SJSA1 (cell line): ENCODE results near the gene RIC3. TPM values are rescaled to one million over a fixed set of nuclear protein-coding genes. Genes with fewer than 3 reads are reported as not detected.
"Not testable (repeated sequence)": the region's sequence is repeated elsewhere in the genome, so short reads cannot be mapped to it uniquely, and the experiment has no call there.

Experiments
- DNase-seq, 2 experiments: peaks; one replicate each; pipeline ENCODE4 v3.0.0-alpha.2; 2015 to 2020; ENCODE audit warnings: low spot score in 2 of 2, low read depth in 1 of 2
- H3K27ac ChIP-seq: fragments of 250-450 bp; sonication (Bioruptor Pico); 2 replicates; pipeline ENCODE4 v1.5.1; 2020; ENCODE audit warnings: mild to moderate bottlenecking, moderate library complexity
- H3K27me3 ChIP-seq: fragments of 250-450 bp; sonication (Bioruptor Pico); replicated peaks from 2 replicates; pipeline ENCODE4 v1.5.1; 2020; ENCODE audit warnings: mild to moderate bottlenecking, moderate library complexity
- H3K36me3 ChIP-seq: fragments of 250-450 bp; sonication (Bioruptor Pico); 2 replicates; pipeline ENCODE4 v1.5.1; 2020; ENCODE audit warnings: mild to moderate bottlenecking
- H3K4me1 ChIP-seq: fragments of 250-450 bp; sonication (Bioruptor Pico); replicated peaks from 2 replicates; pipeline ENCODE4 v1.6.1; 2021; ENCODE audit warnings: mild to moderate bottlenecking
- H3K4me3 ChIP-seq: fragments of 250-450 bp; sonication (Bioruptor Pico); 2 replicates; pipeline ENCODE4 v1.5.1; 2020; ENCODE audit warnings: mild to moderate bottlenecking
- H3K9me3 ChIP-seq: fragments of 250-450 bp; sonication (Bioruptor Pico); replicated peaks from 2 replicates; pipeline ENCODE4 v1.5.1; 2020; ENCODE audit warnings: mild to moderate bottlenecking
- total RNA-seq: library from RNA; depleted of rRNA; stranded (reverse); fragments of >200 nt; shearing (Covaris generic); gene quantifications from 2 replicates; pipeline ENCODE4 v1.2.3, GENCODE V29; 2014

RIC3 gene
- total RNA-seq, 1 experiment from 2014 or later, result not detected

DNA sequence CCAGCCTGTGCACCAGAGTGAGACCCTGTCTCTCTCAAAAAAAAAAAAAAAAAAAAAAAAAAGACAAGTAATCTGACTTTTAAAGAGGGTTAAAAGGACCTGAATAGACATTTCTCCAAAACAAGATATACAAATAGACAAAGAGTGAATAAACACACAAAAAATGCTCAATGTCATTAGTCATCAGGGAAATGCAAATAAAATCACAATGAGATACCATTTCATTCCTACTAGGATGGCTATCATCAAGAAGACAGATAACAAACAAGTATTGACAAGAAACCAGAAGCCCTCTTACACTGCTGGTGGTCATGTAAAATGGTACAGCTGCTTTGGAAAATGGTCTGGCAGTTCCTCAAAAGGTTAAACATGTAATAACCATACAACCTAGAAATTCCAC lies 4.1 kb downstream of the RIC3 start:
- H3K36me3 ChIP-seq, result no peaks in the 10 kb centered on the region
- no peak overlapping the region for H3K4me3 ChIP-seq
- H3K4me1 ChIP-seq, result no peaks in the 10 kb centered on the region
- no peak overlapping the region for H3K27ac ChIP-seq
- no peak for DNase-seq
- no peaks in the 10 kb centered on the region for H3K9me3 ChIP-seq
- H3K27me3 ChIP-seq, result peaks cover 7% of the 10 kb centered on the region

DNA sequence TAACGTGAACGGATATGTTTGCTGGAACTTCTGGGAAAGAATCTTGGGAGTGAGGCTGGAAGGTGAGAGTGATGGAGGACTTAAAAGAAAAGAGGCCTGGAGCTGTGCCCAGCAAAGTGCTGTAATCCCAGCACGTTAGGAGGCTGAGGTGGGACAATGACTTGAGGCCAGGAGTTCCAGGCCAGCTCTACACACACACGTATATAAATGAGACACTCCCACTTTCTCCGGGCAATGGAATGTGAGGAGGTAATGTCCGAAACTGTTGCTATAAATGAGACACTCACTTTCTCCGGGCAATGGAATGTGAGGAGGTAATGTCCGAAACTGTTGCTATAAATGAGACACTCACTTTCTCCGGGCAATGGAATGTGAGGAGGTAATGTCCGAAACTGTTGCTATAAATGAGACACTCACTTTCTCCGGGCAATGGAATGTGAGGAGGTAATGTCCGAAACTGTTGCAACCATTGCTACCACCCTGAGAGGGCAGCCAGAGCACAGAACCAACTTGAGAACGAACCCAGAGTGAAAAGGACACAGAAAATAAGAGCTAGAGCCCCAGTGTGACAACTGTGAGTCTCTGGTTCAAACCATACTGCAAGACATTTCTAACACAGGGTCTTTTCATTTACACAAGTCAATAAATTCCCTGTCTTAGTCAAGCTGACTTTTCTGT lies 7.1 kb downstream of the RIC3 start:
- not testable (repeated sequence) for H3K9me3 ChIP-seq, H3K4me1 ChIP-seq

DNA sequence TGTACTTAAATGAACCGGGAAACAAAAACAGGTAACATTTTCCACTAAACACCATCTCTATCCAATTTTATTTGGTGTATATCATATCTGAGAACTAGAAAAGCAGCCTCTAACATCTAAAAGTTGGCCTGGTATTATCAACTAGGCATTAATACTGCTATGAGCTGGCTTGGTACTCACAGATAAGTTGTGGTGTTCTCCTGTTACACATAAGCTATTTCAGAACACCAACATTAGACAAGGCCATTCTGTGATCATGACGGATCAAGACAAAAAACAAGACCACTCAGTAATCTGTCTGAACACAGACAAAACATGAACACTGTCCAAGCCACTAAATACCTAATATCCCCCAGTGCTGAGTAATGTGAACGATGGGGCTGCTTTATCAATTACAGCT lies 11.9 kb downstream of the RIC3 start:
- no peaks in the 10 kb centered on the region for H3K9me3 ChIP-seq
- H3K4me1 ChIP-seq, result no peaks in the 10 kb centered on the region
- H3K27me3 ChIP-seq, result no peaks in the 10 kb centered on the region
- no peak overlapping the region for H3K4me3 ChIP-seq
- no peak for DNase-seq
- no peaks in the 10 kb centered on the region for H3K36me3 ChIP-seq
- H3K27ac ChIP-seq, result no peak overlapping the region

More for the DNA sequence above, 7.1 kb downstream of the RIC3 start:
- DNase-seq, H3K4me3 ChIP-seq, H3K36me3 ChIP-seq, H3K27me3 ChIP-seq, H3K27ac ChIP-seq: not testable (repeated sequence)

DNA sequence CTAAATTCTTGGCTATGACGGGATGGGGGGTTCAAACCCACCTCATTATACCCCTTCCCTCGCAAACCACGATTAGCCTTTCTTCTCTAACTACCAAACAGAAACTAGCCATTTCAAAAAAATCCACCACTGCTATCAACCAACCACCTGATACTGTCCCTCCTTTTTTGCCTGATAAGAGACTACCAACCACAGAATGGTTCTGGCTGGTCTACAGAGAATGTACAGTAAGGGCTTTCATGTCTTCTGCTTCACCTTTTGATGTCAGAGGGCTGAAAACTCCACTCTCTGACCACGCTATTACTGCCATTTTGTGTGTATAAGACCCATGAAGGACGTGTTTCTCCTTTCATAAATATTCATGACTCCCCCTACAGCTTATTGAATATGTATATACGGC lies 19.1 kb downstream of the RIC3 start:
- no peak for DNase-seq
- Histone ChIP-seq H3K4me1 (no peaks in the 10 kb centered on the region), H3K36me3 (no peaks in the 10 kb centered on the region), H3K9me3 (no peaks in the 10 kb centered on the region), H3K27ac (no peak overlapping the region), H3K27me3 (no peaks in the 10 kb centered on the region), H3K4me3 (no peak overlapping the region)

DNA sequence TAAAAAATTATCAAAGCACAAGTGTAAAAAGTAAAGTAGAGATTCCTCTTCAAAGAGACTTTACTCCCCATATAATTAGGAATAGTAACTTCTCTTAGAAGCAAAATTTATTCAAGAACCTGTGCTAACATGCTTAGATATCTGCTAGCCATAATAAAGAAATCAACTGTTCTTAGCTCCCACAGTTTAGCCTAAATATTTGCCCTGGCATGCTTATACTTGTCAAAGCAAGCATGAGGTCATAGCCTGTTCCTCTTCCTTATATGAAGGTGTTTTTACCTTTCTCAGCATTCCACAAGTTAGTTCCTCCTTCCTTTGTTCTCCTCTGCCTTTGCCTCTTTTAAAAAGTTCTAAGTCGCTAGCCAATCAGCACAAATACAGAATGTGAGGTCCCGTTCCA lies 30.3 kb downstream of the RIC3 start:
- no peak for DNase-seq
- Histone ChIP-seq H3K27ac (no peak overlapping the region), H3K36me3 (no peaks in the 10 kb centered on the region), H3K4me3 (no peak overlapping the region), H3K27me3 (no peaks in the 10 kb centered on the region), H3K9me3 (no peaks in the 10 kb centered on the region), H3K4me1 (no peaks in the 10 kb centered on the region)

DNA sequence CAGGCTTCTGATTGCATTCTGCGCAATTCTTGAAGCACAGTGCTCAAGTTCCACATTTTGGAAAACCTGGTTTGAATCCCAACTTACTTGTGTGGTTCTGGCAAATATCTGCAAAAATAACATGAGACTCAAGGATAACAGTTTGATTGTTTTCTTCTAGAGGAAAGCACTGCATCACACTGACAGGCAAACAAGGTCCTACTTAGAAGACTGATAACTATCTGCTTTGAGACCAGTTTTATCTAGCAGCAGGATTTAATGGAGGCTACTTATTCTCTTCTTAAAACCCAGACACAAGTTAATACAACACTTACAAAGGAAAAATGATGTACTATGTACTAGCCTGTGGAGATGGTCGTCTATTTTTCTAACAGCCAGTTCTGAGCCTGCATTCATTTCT lies 41.4 kb downstream of the RIC3 start:
- H3K9me3 ChIP-seq, result no peaks in the 10 kb centered on the region
- no peaks in the 10 kb centered on the region for H3K36me3 ChIP-seq
- no peak overlapping the region for H3K27ac ChIP-seq
- no peaks in the 10 kb centered on the region for H3K27me3 ChIP-seq
- no peak for DNase-seq
- H3K4me3 ChIP-seq, result no peak overlapping the region
- no peaks in the 10 kb centered on the region for H3K4me1 ChIP-seq

DNA sequence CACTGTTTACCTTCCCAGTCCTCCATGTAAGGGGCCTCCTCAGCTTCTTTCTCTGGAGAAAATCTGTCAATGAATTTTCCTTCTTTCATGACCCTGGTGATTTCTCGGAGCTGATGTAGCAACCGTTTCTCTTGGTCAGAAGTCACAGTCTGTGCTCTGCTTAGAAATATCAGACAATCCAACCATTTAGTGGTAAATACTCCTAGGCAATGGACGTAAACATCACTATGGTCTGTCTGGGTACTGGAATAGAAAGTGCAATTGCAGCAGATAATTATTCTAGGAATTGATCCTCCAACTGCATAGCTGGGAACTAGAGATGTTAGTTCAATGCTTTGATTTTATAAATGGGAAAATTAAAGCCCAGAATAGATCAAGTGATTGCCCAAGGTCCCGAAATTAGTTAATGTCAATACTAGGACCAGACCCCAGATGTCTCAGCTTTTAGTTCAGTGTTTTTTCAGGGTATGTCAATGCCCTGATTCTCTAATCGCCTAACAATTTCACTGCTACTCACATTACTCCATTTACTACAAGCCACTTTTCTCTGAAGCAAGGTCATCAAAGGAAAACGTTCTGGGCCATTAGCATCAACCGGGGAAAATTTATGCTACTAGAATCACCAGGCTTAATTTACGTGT lies 42.1 kb downstream of the RIC3 start:
- Histone ChIP-seq H3K4me3 (no peak overlapping the region), H3K4me1 (no peaks in the 10 kb centered on the region), H3K36me3 (no peaks in the 10 kb centered on the region), H3K9me3 (no peaks in the 10 kb centered on the region), H3K27ac (no peak overlapping the region), H3K27me3 (no peaks in the 10 kb centered on the region)
- no peak for DNase-seq

DNA sequence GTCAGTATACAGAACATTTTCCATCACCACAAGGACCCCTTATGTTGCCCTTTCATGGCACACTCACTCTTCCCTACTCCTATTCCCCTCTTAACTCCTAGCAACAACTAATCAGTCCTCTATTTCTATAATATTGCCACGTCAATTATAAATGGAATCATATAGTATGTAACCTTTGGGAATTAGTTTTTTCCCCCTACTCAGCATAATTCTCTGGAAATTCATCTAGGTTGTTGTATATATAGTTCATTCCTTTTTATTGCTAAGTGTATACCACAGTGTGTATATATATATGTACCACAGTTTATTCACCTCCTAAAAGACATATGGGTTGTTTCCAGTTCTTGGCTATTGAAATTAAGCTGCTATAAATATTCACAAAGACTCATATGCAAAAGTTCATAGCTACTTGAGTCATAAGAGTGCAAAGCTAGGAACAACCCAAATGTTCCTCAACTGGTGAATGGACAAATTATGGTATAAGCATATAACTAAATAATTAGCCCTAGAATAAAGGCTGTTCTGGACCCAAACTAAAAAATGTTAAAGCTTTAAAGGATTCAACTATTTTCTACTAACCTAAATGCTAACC lies 46.6 kb downstream of the RIC3 start:
- H3K4me1 ChIP-seq, result no peaks in the 10 kb centered on the region
- DNase-seq, result no peak
- no peaks in the 10 kb centered on the region for H3K9me3 ChIP-seq
- H3K27me3 ChIP-seq, result no peaks in the 10 kb centered on the region
- no peak overlapping the region for H3K27ac ChIP-seq
- no peaks in the 10 kb centered on the region for H3K36me3 ChIP-seq
- no peak overlapping the region for H3K4me3 ChIP-seq

DNA sequence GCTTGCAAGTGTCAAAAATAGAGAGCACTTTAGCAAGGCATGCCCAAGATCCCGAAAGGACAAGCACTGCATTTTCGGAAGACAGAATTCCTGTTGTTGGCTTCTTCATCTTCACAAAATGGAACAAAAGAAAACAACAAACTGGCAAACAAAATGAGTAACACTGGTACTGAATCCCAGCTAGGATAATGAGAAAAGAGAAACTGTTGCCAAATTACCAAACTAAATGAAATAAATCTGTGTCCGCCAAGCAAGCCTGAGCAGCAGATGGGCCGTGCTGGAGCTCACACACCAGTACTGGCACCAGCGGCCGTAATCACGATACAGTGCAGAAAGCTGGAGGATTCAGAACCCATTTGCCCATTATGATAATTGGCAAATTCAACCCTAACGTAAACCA lies 57.2 kb downstream of the RIC3 start:
- no peak for DNase-seq
- Histone ChIP-seq H3K36me3 (no peaks in the 10 kb centered on the region), H3K4me3 (no peak overlapping the region), H3K4me1 (no peaks in the 10 kb centered on the region), H3K27me3 (no peaks in the 10 kb centered on the region), H3K9me3 (no peaks in the 10 kb centered on the region), H3K27ac (no peak overlapping the region)

DNA sequence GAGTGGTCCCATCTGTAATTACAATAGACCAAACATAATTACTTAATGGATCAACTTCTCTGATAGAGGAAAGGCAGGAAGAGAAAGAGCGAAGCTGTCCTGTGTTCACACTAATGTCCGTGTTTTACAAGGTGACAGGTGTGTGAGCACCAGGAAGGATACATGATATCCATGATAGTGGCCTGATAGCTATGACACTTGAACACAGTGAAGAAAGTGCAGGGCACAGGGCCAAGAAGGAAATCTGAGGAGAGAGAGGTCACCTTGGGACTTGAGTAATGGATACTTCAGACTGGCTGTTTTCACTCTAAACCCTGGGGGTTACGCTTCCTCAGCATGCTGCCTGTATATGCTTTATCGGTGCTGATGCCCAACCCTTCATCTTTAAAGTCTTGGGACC lies 58.4 kb downstream of the RIC3 start:
- Histone ChIP-seq H3K36me3 (no peaks in the 10 kb centered on the region), H3K4me1 (no peaks in the 10 kb centered on the region), H3K27ac (no peak overlapping the region), H3K27me3 (no peaks in the 10 kb centered on the region), H3K4me3 (no peak overlapping the region), H3K9me3 (no peaks in the 10 kb centered on the region)
- no peak for DNase-seq

DNA sequence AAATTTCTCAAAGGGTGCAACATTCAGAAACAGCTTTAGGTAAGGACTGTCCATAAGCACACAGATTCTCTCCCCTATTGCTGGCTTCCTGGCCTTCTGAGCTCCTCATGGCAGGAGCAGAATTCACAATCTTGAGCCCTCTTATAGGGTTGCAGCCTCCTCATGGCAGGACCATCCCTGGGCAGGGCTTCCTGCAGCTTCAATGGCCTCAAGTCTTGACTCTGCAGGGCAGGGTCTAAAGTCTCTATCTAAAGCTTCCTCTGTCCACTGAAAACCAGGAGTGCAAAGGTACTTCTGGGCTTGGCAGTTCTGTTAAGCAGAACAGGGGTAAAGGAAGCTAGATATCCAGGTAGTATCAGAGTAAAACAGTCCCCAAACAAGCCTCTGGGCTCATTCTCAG lies 59.1 kb downstream of the RIC3 start:
- DNase-seq, result no peak
- Histone ChIP-seq H3K36me3 (no peaks in the 10 kb centered on the region), H3K9me3 (no peaks in the 10 kb centered on the region), H3K27me3 (no peaks in the 10 kb centered on the region), H3K4me1 (no peaks in the 10 kb centered on the region), H3K27ac (no peak overlapping the region), H3K4me3 (no peak overlapping the region)

DNA sequence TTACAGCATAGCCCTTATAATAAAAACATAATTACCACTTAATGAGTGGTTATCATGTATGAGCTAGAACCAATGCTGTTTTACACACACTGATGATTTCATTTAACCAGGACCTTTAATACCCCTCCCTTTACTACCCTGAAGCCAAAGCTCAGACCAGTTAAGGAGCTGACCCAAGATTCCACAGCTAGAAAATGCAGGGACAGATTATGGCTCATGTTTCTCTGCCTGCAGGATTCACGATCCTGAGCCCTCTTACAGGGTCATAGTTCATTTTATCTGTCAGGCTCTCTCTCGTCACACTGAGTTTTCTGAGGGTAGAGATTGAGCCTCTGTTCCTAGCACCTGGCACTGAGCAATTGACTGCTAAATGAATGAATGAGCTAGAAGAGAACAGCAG lies 60.4 kb downstream of the RIC3 start:
- H3K4me3 ChIP-seq, result no peak overlapping the region
- H3K4me1 ChIP-seq, result no peaks in the 10 kb centered on the region
- DNase-seq, result no peak
- H3K27ac ChIP-seq, result no peak overlapping the region
- no peaks in the 10 kb centered on the region for H3K36me3 ChIP-seq
- H3K9me3 ChIP-seq, result no peaks in the 10 kb centered on the region
- no peaks in the 10 kb centered on the region for H3K27me3 ChIP-seq

DNA sequence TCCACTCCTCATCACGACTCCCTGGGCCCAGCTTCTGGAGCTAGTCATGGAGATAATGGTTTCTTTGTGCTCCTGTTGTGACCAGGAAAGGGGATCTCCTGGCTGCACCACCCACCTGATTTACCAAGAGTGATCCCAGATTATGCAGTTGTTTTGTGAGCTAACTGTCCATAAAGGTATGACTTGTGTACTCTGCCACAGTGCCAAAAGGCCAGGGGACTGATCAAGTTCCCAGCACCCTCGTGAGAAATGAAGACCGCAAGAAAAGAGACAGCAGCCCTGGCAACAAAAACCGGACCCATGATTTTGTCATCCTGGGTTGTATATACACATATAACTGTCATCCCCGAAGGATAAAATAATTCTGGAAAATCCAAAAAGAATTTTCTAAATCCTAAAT lies 61.2 kb downstream of the RIC3 start:
- Histone ChIP-seq H3K4me1 (no peaks in the 10 kb centered on the region), H3K36me3 (no peaks in the 10 kb centered on the region), H3K27ac (no peak overlapping the region), H3K27me3 (no peaks in the 10 kb centered on the region), H3K9me3 (no peaks in the 10 kb centered on the region), H3K4me3 (no peak overlapping the region)
- DNase-seq, result no peak

DNA sequence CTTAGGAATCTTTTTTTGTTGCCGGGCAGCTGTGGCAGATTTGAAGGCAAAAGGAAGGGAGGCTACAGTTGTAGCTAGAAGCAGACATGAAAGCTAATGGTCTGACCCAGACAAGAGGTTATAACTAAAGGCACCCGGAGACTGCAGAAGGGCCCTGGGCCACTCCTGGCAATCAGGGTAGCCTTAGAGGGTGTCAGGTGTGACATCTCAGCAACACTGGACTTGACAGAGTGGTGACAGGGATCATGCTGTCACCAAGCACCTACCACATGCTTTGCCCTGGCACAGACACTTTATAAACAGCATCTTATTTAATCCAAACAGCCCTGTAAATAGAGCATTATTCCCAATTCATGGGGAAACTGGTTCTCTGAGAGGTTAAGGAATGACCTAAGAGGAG lies 62.1 kb downstream of the RIC3 start:
- H3K9me3 ChIP-seq, result no peaks in the 10 kb centered on the region
- H3K4me3 ChIP-seq, result no peak overlapping the region
- DNase-seq, result no peak
- no peaks in the 10 kb centered on the region for H3K27me3 ChIP-seq
- no peak overlapping the region for H3K27ac ChIP-seq
- no peaks in the 10 kb centered on the region for H3K4me1 ChIP-seq
- no peaks in the 10 kb centered on the region for H3K36me3 ChIP-seq
